HG02759 (cell line): ENCODE results near the gene NOS1AP.
A peak's percentile ranks its signal among the peaks of the same experiment; 100 is the strongest.
"Not testable (repeated sequence)": the region's sequence is repeated elsewhere in the genome, so short reads cannot be mapped to it uniquely, and the experiment has no call there.

Source experiments
- ATAC-seq: cut with Tn5 transposase; IDR thresholded peaks from one replicate; pipeline ENCODE4 v1.9.1; 2021; ENCODE audit warnings: mild to moderate bottlenecking, moderate library complexity; ENCODE audit not compliant: unreplicated experiment

The NOS1AP gene

DNA sequence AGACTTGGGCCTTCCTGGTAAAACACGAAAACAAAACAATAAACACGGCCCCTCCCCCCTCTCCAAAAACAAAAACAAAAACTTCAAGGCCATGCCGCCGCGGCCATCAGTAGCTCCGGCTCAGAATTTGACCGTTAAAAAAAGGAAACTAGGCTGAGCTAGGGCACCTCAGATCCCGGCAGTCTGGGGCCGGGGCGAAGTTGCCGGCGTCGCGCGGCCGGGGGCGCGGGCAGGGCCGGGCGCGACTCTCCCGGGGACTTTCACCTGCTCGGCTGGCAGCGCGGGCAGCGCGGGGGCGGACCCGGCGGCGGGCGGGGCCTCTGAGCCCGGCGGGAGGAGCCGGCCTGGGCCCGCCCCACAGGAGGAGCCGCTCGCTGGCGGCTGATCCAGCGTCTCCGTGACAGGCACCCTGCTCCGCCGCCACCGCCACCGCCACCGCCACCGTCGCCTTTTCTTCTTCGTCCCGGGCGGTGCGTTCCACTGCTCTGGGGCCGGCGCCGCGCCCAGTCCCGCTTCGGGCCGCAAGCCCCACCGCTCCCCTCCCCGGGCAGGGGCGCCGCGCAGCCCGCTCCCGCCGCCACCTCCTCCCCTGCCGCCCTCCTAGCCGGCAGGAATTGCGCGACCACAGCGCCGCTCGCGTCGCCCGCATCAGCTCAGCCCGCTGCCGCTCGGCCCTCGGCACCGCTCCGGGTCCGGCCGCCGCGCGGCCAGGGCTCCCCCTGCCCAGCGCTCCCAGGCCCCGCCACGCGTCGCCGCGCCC, at the start of gene NOS1AP:
Gene NOS1AP (plus strand): TSS at position 358 of the 760 bp plus-strand sequence. CDS start 487 bp downstream, outside the sequence.
- ATAC-seq: peak; percentile 100

DNA sequence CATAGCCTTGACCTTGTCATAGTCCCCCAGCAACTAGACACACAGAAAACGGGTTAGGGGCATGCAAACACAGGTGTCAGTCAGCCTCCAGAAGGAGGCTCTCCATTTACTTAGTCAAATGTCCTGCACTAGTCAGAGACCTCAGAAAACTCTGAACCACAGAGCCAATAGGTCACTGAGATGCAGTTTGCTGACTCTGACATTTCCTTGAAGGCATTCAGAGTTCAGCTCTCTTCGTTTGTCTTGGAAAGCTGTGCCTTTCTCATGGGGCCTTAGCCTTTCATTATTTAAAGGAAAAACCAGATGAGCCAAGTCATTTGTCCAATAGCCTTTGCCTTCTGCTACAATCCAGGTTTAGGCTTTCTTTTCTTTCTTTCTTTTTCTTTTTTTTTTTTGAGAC, 49.3 kb upstream of the NOS1AP start:
- no peak for ATAC-seq

DNA sequence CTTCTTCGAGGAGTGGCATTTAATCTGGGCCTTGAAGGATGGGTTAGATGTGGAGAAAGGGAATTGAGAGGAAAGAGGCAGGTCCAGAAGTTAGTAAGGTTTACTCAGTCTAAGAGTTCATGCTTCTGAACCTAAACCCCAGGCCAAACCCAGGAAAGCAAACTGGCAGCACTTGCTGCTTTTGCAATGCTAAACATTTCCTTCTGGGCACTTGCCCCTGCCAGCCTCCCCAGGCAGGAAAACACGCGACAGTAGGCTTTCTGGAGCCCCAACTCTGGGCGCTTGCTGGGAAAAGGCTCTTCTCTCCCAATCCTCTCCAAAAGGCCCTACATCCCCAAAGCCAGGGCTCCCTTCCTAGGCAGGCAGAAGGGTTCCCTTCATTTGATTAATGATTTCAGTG, 48.4 kb upstream of the NOS1AP start:
- no peak for ATAC-seq

DNA sequence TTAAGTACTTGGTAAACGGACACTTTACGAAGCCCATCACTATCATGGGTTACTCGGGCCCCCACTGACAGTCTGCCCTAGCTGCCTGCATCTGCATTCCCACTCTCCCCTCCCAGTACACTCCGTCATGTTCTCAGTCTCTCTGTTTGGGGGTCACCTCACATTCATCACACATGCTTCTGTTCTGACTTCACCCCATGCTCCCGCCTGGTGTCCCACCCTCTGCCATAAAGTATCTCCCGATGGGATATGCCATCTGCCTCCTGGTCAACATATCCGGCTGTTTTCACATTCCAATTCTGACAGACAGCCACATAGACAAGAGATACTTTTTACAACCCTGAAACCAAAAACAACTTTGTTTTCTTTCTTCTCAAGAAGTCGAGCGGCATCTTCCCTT, 46.9 kb upstream of the NOS1AP start:
- ATAC-seq: no peak

DNA sequence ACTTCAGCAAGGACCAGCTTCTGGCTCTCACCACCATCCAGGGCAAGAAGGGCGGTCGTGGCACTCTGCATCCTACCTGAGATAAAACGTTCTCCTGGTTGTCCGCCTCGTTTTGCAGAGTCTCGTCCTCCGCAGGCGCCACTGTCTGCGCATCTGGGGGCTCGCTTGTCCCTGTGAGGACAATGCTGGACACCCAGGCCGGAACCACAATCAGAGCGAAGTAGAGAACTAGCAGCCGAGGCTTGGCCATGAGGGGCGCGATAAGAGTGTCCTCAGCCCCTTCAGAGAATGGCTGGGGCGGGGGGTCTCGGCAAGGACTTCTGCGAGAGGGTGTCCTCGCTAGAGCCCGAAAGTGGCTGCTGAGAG, 46.3 kb upstream of the NOS1AP start:
- ATAC-seq: no peak

DNA sequence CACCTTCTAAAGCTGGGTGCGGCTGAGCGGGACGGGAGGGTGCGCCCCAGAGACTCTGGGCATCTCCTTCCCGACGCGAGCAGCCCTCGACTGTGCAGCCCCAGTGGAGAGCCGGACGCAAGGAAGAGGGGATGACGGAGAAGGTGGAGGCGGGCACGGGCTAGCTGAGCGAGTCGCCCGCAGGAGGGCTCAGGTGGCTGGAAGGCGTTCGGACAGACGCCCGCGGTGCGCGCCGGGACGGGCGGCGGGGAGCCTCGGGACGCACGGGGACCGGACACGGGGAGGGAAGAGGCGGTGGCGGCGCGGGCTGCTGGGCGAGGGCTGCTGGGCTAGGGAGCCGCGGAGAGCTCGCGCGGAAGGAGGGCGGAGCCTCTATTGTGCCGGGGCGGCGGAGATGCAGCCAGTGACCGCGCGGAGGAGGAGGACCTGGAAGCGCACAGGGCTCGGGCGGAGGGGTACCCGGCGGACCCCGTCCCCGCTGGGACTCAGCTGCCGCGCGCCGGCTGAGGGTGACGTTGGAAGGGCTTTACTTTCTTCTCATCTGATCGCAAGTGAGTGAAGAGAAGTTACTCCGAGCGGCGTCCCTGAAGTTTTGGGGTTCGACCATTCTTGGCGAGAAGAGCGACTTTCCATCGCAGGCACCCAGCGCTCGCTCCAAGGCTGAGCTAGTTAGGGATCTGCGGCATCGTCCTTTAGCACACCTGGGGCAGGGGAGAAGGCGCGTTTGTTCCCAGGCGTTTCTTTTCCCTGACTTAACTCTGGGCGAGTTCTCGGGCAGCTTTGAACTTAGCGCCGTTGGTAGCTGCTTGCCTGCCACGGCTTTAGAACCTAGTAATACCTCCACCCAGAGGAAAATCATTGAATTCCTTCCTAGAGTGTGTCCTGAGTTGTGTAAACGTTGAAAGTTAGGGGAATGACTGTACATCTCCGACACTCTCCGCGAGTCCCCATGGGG, 45.7 kb upstream of the NOS1AP start, which contains the start of gene OLFML2B:
Gene OLFML2B (minus strand): TSS at position 323 of the 955 bp plus-strand sequence. CDS start 439 bp downstream, outside the sequence.
- peak; percentile 75 for ATAC-seq

DNA sequence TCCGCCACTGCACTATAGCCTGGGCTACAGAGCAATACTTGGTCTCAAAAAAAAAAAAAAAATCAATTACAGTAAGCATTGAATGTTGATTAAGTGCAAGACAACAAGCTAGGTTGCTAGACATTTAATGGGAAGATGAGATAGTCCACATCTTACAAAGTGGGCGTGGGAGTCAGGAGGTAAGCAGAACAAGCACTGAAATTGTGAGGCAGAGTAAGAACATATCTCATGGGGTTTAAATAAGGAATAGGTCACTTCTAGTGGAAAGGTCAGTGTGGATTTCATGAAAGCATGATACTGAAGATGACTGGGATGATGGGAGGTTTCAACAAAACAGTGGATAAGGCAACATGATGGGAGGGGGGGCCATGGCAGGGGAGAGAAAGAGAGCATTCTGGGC, 44.0 kb upstream of the NOS1AP start:
- ATAC-seq: no peak

DNA sequence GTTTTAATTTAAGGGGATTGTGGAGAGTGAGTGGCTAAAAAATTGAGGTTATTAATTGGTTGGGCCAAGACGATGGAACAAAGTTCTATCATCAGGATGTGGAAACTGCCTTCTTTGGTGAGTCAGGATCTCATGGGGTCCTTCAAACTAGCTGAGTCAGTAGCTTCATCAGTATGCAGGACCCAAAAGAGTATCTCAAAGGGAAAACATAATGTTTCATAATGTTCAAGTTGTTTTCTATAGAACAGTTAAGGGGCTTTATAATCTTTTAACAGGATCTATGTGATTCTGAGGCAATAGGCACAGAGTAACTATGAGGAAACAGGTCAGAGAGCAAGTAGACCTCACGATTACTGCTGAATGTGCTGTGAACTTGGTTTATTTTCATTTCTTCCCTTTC, 42.6 kb upstream of the NOS1AP start:
- no peak for ATAC-seq

DNA sequence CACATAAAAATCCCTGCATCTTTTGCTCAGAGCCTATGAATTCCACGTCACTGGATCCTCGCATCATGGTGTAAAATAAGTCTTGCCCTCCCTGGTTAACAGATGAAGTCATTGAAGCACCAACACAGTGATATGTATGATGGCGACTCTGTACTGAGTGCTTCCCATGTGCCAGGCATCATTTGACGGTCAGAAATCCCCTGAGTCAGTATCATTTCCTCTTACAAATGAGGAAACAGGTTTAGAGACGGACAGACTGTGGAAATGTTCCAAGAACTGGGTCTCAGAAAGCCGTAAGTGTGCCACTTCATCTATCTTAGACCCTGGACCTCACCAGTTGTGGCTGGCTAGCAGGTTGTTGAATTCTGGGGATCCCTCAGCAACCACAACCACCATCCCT, 40.8 kb upstream of the NOS1AP start:
- peak; percentile 71 for ATAC-seq

DNA sequence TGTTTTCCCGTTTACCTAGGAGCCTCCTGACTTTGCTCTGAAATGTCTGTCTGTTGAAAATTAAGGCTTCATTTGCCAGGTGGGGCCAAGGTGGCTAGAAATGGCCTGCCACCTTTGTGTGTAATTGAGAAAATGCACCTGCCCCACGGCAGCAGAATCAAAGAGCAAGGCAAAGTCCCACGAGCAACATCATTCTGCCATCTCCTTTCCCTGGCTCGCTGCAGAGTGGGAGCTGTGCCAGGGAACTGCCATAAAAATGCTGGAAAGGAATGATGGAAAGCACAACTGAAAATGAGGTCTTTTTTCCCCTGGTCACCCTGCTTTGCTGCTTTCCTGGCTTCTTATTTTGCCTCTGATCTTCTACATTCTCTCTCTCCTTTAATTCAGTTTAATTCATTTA, 40.3 kb upstream of the NOS1AP start:
- ATAC-seq: no peak

DNA sequence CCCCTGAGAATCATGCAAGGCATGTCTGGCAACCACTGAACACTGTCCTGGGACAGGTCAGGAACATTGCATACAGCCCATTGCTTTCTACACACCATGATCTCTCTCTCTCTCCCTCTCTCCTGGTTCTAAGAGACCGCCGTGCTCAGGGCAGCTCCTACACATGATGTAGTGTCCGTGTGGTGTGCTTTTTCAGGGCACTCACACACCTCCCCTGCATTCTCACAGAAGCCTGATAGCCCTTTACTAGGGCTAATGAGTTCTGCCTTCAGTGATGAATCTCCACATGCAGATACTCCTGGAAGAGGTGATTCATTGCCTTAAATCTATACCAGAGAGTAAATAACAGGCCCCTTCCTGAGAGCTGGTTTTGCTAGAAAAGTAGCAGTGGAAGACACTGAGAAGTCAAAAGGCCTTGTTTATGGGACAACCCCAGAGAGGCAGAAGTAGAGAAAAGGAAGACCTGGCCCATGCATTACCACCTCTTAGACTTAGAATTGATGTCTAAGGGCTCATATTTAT, 38.7 kb upstream of the NOS1AP start:
- no peak for ATAC-seq

DNA sequence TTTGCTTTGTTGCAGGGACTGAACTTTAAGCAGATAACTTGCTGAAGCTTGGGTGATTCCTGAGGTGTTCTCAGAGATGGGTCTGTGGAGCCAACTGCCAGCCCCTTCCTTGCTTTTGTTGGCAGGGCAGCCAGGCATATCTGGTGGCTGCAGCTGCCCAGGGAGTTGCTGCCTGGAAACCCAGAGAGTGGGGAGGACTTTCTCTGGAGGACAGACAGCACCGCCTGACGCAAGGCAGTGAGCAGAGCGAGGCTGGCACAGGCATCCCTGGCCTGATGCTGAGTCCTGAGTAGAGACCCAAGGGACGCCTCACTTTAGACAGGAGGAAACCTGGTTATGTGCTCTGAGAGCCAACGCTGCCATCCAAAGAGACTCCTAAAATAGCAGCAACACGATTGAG, 36.1 kb upstream of the NOS1AP start:
- ATAC-seq: no peak

DNA sequence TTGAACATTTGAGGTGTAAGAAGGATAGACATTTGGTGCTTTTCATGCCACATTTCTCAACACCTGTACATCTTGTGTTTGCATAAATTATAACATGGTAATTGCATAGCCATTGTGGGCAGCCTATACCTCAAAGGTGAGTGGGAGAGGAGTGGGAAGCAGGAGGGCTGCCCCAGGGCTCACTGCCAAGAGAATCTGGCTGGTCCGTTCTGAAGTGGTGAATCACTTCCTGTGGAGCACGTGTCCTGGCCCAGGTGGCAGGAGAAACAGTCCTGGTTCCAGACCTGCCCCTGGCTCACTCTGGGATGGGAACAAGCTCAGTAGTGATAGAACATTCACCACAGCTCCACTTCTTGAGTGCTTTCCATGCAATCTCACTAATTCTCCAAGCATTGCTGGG, 34.2 kb upstream of the NOS1AP start:
- ATAC-seq: no peak

DNA sequence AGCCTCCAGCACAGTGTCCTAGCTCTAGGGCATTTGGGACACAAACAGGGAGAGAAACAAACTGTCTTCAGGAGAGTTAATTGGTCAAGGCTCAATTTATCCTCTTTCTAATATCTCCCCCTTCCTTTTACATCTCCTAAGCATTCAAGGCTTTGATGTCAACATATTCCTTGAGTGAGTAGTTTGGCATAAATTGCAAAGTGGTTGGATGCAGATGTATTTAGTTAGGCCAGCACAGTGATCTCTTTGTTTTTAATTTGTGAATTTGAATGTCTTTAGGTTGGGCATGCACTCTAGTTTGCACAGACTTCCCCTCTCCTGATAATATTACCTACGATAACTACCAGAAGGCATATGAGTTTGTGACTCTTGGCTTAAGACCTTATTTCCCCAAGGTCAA, 33.3 kb upstream of the NOS1AP start:
- no peak for ATAC-seq

DNA sequence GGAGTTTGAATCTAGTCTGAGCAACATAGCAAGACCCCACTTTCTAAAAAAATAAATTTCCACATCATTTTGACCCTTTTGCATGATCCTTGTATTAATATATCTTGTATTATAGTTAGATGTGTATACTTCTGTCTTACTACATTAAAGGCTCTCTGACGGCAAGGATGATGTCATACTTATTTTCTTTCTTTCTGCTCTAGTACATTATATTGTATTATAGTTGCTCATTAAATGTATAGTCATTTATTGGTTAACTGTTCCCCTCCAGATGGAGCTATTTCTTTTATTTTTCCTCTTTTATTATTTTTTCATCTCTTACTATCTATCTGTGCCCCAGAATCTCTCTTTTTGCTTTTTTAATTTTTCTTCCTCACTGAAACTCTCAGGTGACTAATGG, 30.9 kb upstream of the NOS1AP start:
- ATAC-seq: no peak

DNA sequence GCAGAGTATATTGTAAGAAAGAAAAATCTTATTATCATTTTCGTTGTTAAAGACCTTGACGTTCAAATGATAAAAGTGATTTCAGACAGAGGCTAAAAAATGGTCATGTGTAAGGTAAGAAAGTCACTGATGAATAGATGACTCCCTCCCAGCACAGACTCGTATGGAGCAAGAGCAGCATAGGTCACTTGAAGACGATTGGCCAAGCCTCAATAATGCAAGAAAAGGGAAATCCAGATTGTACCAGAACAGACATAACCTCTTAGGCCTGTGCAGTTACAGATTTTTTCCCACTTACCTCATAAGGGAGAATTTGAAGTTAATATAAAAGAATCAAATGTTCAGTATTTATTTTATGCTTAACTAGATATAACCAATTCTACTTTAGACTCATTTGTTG, 29.5 kb upstream of the NOS1AP start:
- no peak for ATAC-seq

DNA sequence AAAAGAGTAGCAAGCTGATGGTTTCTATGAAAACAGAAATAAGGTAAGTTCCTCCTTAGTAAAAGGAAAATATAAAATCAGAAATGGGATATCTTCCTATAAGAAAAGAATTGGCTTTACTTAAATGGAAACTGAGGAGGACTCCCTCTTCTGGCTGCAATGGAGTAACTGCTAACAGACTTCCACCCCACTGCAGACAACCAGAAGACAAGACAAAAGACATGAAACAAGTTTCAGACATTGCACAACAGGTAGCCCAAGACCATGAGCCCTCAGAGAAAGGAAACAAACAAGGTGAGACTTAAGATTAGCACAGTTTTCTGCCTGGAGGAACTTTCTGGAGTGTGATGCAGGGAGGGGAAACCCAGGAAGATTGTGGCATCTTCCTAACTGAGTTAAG, 28.8 kb upstream of the NOS1AP start:
- ATAC-seq: no peak

DNA sequence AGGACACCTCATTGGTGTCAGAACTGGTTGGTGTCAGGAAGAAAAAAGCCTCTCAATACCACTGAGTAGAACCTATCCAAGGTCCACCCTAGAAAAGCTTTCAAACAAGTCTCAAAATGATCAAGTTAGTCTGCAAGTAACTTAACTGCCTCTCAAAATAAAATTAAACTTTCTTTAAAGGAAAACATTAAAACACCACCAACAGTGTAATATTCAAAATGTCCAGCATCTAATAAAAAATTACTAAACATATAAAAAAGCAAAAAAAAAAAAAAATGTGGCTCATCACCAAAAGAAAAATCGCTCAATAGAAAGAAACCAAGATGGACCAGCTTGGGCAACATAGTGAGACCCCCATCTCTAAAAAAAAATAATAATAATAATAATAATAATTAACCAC, 27.1 kb upstream of the NOS1AP start:
- ATAC-seq: no peak

DNA sequence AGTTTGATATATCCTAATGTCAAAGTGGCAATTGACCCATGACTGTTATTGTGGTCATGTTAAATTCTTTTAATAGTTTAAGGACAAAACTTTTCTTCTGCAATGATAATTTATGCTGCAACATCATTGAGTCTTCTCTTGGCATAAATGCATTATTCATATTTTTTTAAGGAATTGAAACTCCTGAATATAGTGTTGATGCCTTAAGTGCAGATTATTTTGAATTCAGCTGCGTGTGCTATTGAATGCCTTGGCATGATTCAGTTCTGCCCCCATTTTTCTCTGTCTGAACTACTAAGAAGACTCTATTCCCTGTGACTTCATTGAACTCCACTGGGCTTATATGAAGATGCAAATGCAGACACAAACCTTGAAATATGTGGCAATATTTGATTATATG, 22.6 kb upstream of the NOS1AP start:
- no peak for ATAC-seq

DNA sequence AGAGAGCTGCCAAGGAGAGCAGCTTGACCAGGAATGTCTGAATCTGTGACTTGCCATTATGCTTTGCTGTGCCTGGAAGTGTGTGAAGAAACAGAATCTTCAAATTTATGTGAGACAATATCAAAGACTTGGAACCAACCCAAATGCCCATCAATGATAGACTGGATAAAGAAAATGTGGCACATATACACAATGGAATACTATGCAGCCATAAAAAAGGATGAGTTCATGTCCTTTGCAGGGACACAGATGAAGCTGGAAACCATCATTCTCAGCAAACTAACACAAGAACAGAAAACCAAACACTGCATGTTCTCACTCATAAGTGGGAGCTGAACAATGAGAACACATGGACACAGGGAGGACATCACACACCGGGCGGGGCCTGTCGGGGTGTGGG, 15.5 kb upstream of the NOS1AP start:
- ATAC-seq: not testable (repeated sequence)

DNA sequence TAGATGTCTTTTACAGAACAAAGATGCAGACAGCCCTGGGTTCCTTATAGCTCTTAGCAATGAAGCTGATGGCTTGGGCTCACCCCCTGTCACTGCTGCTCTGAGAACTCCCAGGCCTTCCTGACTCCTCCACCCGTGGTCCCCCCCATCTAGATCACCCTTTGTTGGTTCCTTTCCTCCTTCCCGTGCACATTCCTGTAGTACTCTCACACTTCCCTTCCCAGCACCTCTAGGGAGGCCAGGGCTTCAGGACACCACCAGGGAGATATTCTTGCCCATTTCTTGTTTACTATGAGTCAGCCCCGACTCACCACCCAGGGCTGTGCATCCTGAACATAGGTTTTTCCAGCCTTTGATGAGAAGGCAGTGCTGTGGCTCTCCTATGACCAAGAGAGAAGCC, 14.4 kb upstream of the NOS1AP start:
- no peak for ATAC-seq

DNA sequence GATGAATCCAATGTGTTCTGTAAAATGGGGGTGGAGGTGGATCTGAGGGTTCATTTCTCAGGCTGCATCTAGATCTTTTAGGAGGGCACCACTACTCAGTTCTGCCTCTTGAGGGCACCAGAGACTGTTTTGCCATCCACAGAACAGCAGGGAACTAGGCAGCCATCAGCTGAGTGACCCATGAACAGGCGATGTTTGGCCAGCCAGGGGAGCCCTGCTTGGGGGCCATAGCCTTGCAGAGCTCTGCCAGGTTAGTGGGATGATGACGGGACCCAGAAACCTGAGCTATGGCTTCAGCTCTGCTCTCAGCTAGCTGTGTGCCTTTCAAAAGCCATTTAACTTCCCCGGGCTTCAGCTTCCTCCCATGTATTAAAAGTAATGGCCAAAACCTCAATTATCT, 13.4 kb upstream of the NOS1AP start:
- ATAC-seq: peak; percentile 59
